Stimulated activated CD8-positive, alpha-beta memory T cell treated with anti-CD3 and anti-CD28 coated beads, Interleukin-15, amount 100 ng/mL, for 24 hours (primary cell): Measurements from ENCODE around the gene LAMB1.
"Not testable (repeated sequence)": the region's sequence is repeated elsewhere in the genome, so short reads cannot be mapped to it uniquely, and the experiment has no call there.

Experiments used
- DNase-seq: peaks from one replicate; pipeline ENCODE4 v3.0.0-alpha.2; 2020; ENCODE audit warnings: low read depth

Gene LAMB1

DNA sequence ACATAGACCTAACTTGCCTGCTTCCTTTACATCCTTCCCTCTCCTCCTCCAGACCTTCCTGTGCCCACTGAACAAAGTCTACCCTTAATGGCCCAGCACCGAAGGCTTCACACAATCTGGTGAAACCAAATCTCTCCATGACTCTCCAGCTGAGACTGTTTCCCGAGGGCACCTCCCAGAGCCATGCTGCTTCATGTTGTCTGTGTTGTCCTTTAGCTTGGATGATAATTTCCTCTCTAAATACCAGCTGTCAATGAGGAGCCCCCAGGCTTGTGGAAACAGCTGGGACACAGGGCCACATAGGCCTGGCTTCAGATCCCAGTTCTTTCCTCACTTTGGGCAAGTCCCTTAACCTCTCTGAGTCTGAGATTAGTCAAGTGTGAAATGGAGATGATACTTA is 57.6 kb downstream of the LAMB1 start:
- DNase-seq, result no peak

DNA sequence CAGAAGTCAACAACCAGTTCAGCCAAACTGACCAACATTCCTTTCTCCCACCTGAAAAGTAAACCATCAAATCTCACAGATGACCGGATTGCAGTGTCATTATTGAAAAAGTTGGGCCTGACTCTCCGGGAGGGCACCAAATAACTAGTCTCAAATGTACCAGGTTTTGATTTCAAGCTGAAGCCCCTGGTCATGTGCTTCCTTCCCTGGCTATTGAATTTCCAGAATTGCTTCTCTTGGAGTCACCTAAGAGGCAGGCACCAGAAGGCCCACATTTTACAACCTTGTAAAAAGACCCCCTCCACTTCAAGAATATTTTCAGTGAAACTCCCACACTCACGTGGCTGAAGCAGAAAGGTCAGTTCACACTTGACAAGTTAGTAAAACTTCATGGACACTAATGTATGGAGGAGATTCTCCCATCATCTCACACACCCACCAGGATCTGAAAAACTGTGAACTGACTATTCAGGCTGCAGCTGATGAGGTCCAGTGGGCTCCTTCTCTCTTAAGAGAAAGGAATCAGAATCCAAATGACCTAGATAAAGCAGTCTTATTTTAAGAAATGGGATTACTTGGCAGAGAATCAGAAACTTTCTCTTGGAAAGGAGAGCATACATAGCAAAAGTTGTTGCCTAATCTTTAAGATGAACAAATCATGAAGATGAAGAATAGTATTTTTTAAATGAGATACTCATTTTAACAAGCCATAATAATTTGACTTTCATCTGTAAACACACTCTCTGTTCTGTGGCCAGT is 58.4 kb downstream of the LAMB1 start:
- DNase-seq, result no peak

DNA sequence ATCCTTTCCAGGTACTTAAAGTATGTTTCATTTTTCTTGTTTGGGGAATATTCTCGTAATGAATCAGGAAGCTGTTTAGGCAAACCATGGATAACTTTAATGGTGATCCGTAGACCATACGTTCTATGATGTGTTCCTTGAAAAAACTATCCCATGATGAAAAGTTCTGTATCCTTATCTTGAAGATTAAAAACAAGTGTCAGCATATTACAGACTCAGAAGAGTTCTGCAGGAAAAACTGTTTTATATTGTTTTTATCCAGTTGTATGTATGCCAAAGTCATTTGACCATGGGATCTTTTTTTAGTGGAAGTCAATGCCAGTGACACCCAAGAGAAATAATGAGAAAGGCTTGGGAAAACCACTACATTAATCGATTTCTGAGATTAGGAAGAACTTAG is 59.9 kb downstream of the LAMB1 start:
- no peak for DNase-seq

DNA sequence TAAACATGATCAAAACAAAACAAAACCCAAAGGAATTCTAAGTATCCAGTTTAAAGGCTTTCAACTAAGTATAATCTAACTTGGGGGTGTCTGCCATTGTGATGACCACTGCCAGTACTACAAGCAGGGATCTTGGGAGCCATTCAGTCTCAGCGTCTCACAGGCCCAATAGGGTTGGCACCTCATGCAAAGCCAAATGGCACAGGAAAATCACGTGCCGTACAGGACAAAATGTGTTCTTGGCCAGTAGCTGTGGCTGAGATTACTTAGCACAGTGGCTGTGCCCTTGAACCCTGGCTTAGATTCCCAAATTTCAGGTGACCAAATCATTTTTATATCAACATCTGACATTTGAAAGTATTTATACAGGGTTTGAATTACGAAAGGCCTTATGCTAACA is 62.0 kb downstream of the LAMB1 start:
- no peak for DNase-seq

DNA sequence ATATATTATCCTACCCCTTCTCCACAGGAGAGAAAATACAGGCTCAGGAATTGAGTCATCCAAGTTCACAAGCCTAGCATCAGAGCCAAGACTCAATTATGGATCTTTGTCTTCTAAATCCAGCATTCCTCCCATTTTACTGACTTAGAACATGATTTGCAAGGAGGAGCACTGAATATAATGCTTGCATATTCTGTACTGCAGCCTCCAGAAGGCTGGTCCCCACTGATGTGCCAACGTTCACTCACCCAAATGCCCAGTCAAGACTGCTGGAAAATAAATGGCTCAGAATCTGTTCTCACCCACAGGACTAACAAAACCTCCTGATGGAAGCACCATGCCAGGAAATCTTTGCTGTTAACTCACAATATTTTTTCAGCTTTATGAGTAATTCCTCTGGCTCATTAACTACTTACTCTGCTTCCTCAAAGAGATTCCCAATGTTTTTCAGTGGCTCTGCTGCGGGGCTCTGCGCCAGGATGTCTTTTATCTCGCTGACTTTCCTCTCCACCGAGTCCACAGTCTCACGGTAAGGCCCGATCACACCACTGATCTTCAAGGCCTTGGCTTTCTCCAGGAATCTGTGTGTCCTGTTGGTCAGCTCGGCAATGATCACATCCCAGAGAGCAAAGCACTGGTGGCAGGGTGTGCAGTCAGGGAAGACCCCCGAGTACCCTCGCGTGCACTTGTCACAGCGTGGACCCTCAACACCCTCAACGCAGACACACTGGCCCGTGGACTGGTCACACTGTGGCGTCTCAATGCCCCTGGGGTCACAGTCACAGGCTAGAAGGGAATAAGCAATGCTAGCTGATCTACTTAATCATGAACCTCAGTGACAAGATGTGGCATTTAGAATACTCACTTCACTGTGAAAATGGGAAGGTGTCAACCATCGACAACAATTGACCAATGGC is 63.1 kb downstream of the LAMB1 start:
- DNase-seq, result no peak

DNA sequence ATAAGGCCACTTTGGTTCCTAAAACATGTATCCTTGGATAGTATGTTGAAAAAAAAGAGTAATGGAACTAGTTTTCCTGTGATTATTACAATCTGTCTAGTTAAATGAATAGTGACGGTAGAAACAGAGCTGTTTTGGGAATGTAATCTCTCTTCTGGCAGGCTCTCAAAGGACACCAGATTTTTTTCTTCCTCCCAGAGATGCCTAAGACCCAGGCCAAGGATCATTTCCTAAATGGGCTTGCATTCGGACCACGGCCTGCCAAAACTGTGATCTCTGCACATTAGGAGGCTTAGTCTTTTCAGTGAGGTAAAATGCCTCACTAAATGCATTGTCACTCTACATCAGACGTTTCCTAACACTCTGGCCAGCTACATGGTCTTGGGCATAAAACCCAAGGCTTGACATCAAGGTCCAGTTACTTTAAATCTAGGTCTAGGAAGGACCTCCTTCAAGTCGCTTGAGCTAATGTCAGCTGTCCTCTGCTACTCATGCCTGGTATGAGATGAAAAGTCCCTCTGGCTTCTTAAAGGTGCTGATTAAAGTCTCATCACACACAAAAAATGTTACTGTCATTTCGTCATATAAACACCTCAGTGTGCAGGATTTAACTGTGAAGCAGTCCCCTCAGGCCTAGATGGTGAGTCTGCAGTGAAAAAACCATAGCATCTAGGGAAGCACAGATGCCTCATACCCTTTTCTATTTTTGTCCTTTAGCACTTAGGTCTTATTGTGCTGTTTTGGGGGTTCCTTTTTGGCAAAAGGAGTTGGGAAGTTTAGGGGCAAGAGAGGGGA is 64.3 kb downstream of the LAMB1 start:
- DNase-seq, result no peak

DNA sequence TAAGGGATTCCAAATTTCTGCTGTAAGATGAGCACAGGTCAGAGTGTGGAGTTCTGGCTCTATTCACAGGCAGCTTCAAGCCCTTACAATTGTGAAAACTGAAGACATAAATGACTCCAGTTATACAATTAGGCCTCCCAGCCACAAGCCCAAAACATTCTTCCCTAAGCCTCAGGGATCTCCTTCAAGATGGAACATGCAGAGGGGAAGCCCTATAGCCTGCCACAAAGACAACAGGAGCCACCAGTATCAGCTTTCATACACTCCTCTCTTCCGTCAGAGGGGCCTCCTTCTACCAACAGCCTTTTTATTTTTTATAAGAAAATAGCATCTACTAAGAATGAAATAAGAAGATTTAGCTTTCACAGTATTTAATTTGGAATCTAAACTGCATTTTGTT is 65.4 kb downstream of the LAMB1 start:
- DNase-seq, result no peak

DNA sequence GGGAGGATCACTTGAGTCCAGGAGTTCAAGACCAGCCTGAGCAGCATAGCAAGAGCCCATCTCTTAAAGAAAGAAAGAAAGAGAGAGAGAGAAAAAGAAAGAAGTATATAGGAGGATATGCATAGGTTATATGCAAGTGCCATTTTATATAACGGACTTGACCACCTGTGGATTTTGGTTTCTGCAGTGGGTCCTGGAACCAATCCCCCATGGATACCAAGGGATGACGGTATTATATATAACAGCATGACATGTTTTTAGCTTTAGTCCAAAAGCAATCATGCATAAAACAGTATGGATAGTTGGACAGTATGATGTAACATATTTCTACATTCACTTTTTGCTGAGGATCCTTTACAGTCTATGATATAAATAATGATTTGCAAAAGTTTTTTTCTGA is 66.6 kb downstream of the LAMB1 start:
- DNase-seq, result no peak

DNA sequence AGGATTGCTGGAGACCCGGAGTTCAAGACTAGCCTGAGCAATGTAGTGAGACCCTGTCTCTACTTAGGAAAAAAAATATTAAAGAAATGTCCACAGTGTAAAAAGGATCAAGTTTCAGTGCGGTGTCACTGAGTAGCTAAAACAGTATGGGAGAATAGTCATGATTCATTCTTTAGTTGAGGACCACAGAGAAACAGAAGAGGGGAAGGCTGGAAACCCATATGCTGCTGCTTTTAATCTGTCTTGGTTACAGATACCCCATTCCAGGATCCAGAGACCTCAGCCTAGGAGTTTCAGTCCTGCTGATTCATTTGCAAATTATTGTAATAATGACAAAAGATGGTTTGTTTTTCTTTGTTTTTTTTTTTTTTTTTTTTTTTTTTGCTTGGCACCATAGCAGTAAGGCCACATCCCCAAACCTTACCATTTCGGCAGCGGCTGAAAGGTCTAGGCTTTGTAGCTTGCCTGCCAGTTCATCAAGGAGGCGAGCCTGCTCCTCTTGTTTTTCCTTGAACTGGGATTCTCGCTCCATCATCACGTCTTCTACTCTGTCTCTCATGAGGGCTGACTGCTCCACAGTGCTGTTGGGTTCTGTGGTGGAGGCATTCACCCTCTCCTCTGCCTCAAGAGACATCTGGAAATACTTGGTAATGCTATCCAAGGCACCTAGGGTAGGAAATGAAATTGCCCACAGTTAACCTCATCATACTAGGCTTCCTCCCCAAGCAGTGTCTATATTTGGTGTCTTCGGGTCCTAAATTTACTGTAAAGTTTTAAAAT is 67.8 kb downstream of the LAMB1 start:
- no peak for DNase-seq

DNA sequence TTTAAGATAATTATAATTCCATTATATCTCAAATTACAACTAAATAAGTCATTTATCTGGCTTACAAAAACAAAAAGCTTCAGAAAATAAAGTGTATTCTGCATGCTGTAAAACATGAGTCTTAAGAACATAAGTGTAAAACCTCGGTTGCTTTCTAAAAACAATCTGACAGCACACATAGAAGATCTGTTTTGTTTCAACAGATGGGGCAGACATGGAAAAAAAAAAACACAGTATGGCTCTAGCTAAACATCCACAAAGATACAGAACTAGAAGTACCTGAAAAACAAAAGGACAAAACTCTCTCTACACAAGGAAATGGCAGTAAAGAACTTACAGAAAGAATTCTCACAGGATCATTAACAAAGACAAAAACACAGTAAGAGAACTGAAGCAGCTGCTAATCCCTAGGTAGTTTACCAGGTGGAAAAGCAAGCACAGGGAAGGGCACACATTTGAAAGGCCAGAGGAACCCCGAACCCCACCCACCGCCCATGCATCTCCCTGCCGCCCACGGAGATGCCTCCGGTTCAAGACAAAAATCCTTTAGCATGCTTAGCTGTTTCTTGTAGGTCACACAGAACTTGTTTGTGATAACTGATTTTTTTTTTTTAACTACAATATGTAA is 69.5 kb downstream of the LAMB1 start:
- DNase-seq, result no peak

DNA sequence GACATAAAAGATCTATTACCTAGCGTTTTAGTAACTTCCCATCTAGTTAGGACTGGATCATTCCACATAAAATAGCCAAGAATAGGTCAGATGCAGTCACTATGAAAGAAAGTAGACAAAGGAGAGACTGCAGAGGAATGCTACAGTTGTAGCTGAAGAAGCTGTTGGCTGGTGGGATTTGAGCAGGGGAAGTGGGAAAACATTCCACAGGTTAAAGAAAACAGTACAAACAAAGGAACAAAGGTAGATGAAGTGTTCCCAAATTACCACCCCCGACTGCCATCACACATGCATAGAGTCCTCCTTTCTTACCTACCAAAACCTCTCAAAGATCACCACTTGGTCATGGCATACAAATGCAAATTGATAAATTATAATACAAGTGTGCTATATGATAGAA is 70.2 kb downstream of the LAMB1 start:
- no peak for DNase-seq

DNA sequence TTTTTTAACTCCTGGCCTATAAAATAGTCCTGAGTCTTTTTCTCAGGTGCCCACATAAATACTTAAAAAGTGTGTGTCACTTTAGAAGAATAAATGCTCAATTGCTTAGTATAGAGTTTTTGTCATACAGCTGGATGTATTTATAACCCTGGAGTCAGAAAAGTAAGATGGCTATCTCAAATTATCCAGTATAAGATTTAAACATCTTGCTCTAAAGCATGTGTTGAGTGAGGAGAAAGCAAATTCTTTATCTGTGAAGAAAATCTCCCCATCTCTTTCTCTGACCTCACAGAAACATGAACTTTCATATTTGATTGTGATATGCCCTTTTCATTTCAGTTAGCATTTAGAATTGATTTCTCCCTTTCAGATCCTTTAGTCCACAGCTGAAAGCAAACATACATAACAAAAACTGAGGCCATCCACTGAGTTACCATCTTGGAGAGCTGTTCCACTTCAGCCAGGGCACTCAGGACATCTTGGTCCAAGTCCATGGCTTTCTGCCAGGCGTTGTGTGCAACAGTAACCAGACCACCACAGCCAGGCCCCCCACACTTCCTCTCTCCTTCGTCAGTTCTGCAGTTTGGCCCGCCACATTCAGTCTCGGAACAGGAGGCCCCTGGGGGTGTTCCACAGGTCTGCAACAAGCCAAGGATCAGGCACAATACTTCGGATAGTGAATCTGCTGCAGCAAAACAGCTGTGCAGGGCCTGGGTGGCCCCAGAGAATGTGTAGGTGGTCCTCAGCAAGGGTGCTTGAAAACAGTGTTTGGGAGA is 71.0 kb downstream of the LAMB1 start:
- DNase-seq, result no peak

DNA sequence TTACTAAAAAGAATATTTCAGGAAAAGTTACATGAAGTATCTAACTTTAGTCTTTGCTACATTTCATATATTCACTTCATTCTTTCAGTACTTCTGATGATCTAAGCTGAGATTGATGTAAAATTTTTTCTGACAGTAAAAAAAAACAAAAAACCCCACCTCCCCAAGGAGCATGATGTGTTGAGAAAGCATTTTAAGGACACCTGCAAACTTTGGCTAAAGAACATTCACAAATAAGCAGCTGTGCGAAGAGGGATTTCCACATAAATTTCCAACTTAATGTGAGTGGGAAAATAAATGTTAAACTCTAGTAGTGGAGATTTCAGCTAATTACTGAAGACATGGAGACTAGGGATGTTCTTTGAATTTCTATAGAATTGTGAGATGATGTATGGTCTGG is 76.5 kb downstream of the LAMB1 start:
- no peak for DNase-seq

DNA sequence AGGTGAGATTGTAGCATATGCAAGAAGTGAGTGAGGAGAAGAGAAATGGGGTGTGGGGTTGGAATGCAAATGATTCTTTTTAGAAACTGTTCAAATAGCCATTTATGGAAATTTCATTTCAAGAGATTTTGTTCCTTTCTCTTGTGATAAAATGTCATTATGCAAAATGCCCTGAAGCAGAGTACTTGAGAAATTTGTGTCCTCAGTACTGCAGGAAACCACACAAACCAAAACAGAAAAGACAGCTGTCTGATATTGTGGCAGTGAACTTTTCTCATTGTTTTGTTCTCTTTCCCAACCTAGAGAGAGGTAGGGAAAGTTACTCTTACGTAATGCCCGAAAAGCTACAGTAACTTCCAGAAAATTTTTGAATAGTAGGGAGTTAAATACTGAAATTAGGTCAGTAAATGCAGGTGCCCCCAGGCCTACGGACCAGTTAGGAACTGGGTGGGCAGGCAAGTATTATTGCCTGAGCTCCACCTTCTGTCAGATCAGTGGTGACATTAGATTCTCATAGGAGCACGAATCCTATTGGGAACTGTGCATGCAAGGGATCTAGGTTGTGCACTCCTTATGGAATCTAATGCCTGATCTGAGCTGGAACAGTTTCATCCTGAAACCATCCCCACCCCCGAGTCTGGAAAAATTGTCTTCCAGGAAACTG is 78.0 kb downstream of the LAMB1 start:
- no peak for DNase-seq

DNA sequence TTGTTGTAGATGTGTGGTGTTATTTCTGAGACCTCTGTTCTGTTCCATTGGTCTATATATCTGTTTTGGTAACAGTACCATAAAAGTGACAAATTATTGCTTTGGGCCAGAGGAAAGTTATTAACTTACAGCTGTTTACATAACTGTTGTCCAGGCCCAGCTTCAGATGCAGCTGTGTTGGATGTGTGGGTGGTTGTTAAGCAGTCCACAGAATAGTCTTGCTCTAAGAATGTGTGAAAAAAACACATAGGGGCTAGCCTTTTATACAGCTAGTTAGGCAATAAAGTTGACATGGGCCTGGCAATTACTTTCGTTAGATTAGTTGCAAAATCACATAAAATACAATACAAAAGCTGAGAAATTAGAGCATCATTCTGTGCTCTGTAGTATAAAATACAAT is 80.1 kb downstream of the LAMB1 start:
- DNase-seq, result no peak

DNA sequence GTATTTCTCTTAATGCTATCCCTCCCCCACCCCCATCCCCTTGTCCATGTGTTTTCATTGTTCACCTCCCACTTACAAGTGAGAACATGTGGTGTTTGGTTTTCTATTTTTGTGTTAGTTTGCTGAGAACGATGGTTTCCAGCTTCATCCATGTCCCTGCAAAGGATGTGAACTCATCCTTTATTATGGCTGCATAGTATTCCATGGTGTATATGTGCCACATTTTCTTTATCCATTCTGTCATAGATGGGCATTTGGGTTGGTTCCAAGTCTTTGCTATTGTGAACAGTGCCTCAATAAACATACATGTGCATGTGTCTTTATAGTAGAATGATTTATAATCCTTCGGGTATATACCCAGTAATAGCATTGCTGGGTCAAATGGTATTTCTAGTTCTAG is 81.1 kb downstream of the LAMB1 start:
- DNase-seq, result not testable (repeated sequence)

DNA sequence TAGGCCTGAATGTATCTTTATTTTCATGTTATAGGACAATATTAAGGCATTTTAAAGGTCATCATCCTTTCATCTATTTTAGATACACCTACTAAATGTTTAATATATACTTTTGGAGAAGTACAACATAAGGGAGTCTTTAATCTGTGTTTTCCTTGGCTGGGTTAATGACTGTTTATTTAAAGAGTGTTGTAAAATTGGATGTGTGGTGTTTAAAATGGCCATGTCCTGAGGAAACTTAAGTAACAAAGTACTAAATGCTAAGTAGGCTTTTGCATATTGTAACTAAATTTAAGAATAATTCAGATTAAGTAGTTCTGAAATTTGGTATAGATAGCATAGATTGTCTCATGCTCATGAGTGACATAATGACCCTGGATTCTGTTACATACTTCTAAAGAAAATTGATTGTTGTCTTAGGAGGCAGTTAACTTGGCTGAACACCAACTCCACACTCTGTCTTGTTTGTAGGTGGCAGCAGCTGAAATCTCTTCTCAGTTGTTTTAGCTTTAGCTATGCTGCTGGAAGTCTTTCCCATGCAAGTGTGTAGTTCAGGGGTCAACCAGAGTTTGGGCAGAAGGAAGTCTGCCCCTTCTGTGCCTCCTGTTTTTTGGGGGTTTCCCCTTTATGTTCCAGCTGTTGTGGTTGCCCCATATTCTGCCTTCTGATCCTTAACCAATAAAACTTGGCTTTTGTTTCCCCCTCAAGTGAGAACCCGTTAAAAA is 82.8 kb downstream of the LAMB1 start:
- DNase-seq, result no peak

DNA sequence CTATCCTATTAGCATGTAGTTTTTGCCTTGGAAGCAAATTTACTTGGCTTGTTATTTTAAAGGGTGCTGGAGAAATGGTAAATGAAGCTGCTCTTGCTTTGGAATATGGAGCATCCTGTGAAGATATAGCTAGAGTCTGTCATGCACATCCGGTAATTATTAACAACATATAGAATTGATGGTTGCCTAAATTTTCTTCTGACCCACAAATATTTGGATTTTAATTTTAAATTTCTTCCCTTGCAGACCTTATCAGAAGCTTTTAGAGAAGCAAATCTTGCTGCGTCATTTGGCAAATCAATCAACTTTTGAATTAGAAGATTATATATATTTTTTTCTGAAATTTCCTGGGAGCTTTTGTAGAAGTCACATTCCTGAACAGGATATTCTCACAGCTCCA is 84.0 kb downstream of the LAMB1 start:
- DNase-seq, result no peak
